GM06990 (cell line): ENCODE data around the gene ZNF581.

Experiments
- DNase-seq: peaks from one replicate; pipeline ENCODE4 v3.0.0-alpha.2; 2011; ENCODE audit not compliant: insufficient read length; ENCODE audit errors: extremely low read depth
- H3K27me3 ChIP-seq: replicated peaks from 2 replicates; pipeline ENCODE4 v1.6.0; 2011; ENCODE audit warnings: low read length; ENCODE audit not compliant: control insufficient read depth, insufficient read depth
- H3K36me3 ChIP-seq: 2 replicates; pipeline ENCODE4 v1.5.1; 2011; ENCODE audit warnings: low read length; ENCODE audit not compliant: control insufficient read depth, insufficient read depth
- H3K4me3 ChIP-seq: replicated peaks from 2 replicates; pipeline ENCODE4 v1.5.1; 2011; ENCODE audit warnings: low read depth, mild to moderate bottlenecking, control low read depth, low read length
- CTCF ChIP-seq: IDR thresholded peaks from 2 replicates; pipeline ENCODE4 v1.5.1; 2011; ENCODE audit warnings: low read length, control low read depth, mild to moderate bottlenecking, inconsistent platforms; ENCODE audit not compliant: insufficient read depth, poor library complexity, severe bottlenecking

ZNF581 gene

GRCh38 chr19:55613396-55613795, 30.1 kb upstream of the ZNF581 start:
- Histone ChIP-seq H3K36me3 (peaks cover 22% of the 10 kb centered on the region), H3K4me3 (no peak overlapping the region), H3K27me3 (no peaks in the 10 kb centered on the region)
- TF ChIP-seq CTCF = no peak
- DNase-seq = no peak

- Histone ChIP-seq H3K27me3 (no peaks in the 10 kb centered on the region), H3K36me3 (peaks cover 22% of the 10 kb centered on the region), H3K4me3 (no peak overlapping the region)
- TF ChIP-seq CTCF = no peak
- DNase-seq = no peak
Observed at GRCh38 chr19:55613930-55614710, 29.3 kb upstream of the ZNF581 start.

GRCh38 chr19:55614711-55615542, 28.5 kb upstream of the ZNF581 start:
- TF ChIP-seq CTCF = no peak
- DNase-seq = no peak
- Histone ChIP-seq H3K4me3 (no peak overlapping the region), H3K36me3 (peaks cover 21% of the 10 kb centered on the region), H3K27me3 (no peaks in the 10 kb centered on the region)

- no peak for DNase-seq
- Histone ChIP-seq H3K27me3 (no peaks in the 10 kb centered on the region), H3K36me3 (peaks cover 21% of the 10 kb centered on the region), H3K4me3 (no peak overlapping the region)
- no peak for TF ChIP-seq CTCF
Observed at GRCh38 chr19:55615543-55616394, 27.7 kb upstream of the ZNF581 start.

GRCh38 chr19:55616395-55616875, 27.0 kb upstream of the ZNF581 start:
- no peak for TF ChIP-seq CTCF
- peaks cover 21% of the 10 kb centered on the region for H3K36me3 ChIP-seq
- no peaks in the 10 kb centered on the region for H3K27me3 ChIP-seq
- H3K4me3 ChIP-seq = no peak overlapping the region
- no peak for DNase-seq
